Motor neuron (in vitro differentiated cells): Measurements from ENCODE around the gene DLK1. TPM values are rescaled to one million over a fixed set of nuclear protein-coding genes. Genes with fewer than 3 reads are reported as not detected.

Experiments used
- ATAC-seq, 8 experiments: fragments of 200-7000 bp; cut with Tn5 transposase; replicated peaks in 6 of 8; 2 replicates each; pipeline ENCODE4 v1.8.0; 2021; ENCODE audit warnings: mild to moderate bottlenecking in 8 of 8, moderate library complexity in 8 of 8
- H3K27ac ChIP-seq, 2 donors: fragments of 250-450 bp; sonication (Bioruptor Pico); 2 replicates each; pipeline ENCODE4 v1.9.0; 2021; ENCODE audit warnings: antibody characterized with exemption in 2 of 2, mild to moderate bottlenecking in 2 of 2, moderate library complexity in 1 of 2
- H3K4me1 ChIP-seq, 2 donors: fragments of 250-450 bp; sonication (Bioruptor Pico); replicated peaks in 1 of 2; 2 replicates each; pipeline ENCODE4 v1.6.1; 2021; ENCODE audit warnings: antibody characterized with exemption in 2 of 2, mild to moderate bottlenecking in 2 of 2, moderate library complexity in 1 of 2
- H3K4me3 ChIP-seq, 5 donors: fragments of 250-450 bp; sonication (Bioruptor Pico); 2 replicates each; pipeline ENCODE4 v1.9.0; 2021; ENCODE audit warnings: antibody characterized with exemption in 5 of 5, mild to moderate bottlenecking in 5 of 5, moderate library complexity in 4 of 5
- WGBS, 10 experiments: fragments of 450-650 bp; shearing (Covaris generic); methylation state at CpG; one replicate each; pipeline ENCODE4 v1.0.0; 2022; 5-methylcytosine and 5-hydroxymethylcytosine counted together
- in situ Hi-C, 9 experiments: fragments of 400-800 bp; cut with MboI; loops; one replicate each; pipeline ENCODE4 v1.15.0; 2021; ENCODE audit warnings: low sequenced_read_pairs in 9 of 9, low pct_unique_long_range_greater_than_20kb in 2 of 9; ENCODE audit not compliant: unreplicated experiment in 9 of 9
- total RNA-seq, 8 experiments: library from RNA; unstranded; fragments of 300-600 nt; gene quantifications; 2 replicates each; pipeline versions ENCODE4 v1.2.3 to v1.2.4, GENCODE V29; 2022

Gene DLK1
- total RNA-seq, 8 experiments from 2014 or later, result 1.9 to 66.0 (median 8.5) TPM

- no peak overlapping the region for H3K4me3 ChIP-seq
- peaks cover 38 to 59% of the 10 kb centered on the region in 2 donors for H3K4me1 ChIP-seq
- WGBS, 10 experiments, result 41 to 85% (median 69%) methylated on average over 1 to 5 of the region's 14 CpGs; no CpG with 5 or more reads in 4 of the 10 experiments
- peak in 5 of 8 experiments; percentile 14 to 62 (median 40) for ATAC-seq
- in situ Hi-C loops, result no loop called here
- H3K27ac ChIP-seq, result no peak overlapping the region
These were observed 2.8 kb upstream of the DLK1 start for GRCh38 chr14:100723830-100724437.

GRCh38 chr14:100724536-100724935 lies 2.2 kb upstream of the DLK1 start:
- in situ Hi-C loops, result no loop called here
- H3K4me1 ChIP-seq, result peaks cover 42 to 61% of the 10 kb centered on the region in 2 donors
- H3K4me3 ChIP-seq, result no peak overlapping the region
- WGBS, 10 experiments, result 100% methylated on average over 1 of the region's 4 CpGs; no CpG with 5 or more reads in 8 of the 10 experiments
- peak in 2 of 8 experiments; percentile 32 to 53 for ATAC-seq
- H3K27ac ChIP-seq, result no peak overlapping the region

- Histone ChIP-seq H3K4me1 (peaks cover 43 to 61% of the 10 kb centered on the region in 2 donors), H3K27ac (no peak overlapping the region), H3K4me3 (no peak overlapping the region)
- ATAC-seq, result no peak
- in situ Hi-C loops, result no loop called here
- 70 to 100% (median 100%) methylated on average over 1 to 6 of the region's 33 CpGs; no CpG with 5 or more reads in 5 of the 10 experiments for WGBS, 10 experiments
These were observed 905 bp upstream of the DLK1 start for GRCh38 chr14:100725587-100726387.

DNA sequence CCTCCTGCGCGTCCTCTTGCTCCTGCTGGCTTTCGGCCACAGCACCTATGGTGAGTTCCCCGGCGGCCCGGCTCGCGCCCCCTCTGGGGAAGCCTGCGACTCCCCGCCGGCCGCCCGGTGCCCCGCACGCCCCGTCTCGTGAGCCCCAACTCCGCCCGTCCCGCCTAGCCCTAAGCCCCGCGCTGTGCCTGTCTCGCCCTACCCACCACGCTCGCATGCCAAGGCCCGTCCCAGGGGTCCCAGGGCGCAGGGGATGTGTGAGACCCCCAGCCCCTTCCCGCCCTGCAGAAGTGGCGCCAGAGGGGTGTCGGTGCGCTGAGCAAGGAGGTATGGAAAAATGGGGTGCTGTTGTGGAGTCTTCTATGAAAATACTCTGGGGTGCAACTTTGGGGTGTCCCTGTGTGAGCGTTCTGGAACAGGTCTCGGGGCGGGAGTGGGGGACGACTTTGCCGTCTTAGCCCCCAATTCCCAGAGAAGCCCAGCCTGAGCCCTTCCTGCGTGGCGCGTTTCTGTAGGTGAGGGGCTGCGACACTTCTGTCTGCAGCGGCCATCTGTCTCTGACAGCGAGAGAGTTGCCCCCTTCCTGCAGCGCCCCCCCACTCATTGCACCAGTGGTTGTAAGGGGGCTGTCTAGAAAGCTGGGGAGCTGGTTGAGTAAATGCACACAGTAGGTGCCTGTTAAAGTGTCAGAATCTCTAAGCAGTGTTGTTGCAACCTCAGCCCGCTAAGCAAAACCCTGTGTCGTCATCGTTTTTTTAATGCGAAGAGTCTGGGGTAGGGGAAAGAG lies 587 bp downstream of the DLK1 start:
- 20 to 30% (median 22%) methylated on average over 1 to 9 of the region's 47 CpGs; no CpG with 5 or more reads in 3 of the 10 experiments for WGBS, 10 experiments
- Histone ChIP-seq H3K4me1 (peaks cover 50 to 66% of the 10 kb centered on the region in 2 donors), H3K4me3 (peak overlapping the region; percentile 32 to 55 (median 42)), H3K27ac (no peak overlapping the region)
- in situ Hi-C loops, result no loop called here
- ATAC-seq, result peak in 2 of 8 experiments; percentile 17 to 31

- ATAC-seq, result no peak
- in situ Hi-C loops, result no loop called here
- 0 to 57% (median 42%) methylated on average over 1 to 7 of the region's 12 CpGs; no CpG with 5 or more reads in 4 of the 10 experiments for WGBS, 10 experiments
- H3K4me1 ChIP-seq, result peaks cover 50 to 64% of the 10 kb centered on the region in 2 donors
- peak overlapping the region in 3 of 5 donors; percentile 42 to 55 (median 52) for H3K4me3 ChIP-seq
- H3K27ac ChIP-seq, result no peak overlapping the region
These were observed 1.2 kb downstream of the DLK1 start for GRCh38 chr14:100727873-100728240.

- Histone ChIP-seq H3K27ac (no peak overlapping the region), H3K4me3 (no peak overlapping the region), H3K4me1 (peaks cover 42 to 53% of the 10 kb centered on the region in 2 donors)
- ATAC-seq, result no peak
- WGBS, 10 experiments, result 60 to 92% (median 80%) methylated on average over 1 to 9 of the region's 13 CpGs; no CpG with 5 or more reads in 3 of the 10 experiments
- in situ Hi-C loops, result no loop called here
These were observed 2.3 kb downstream of the DLK1 start for GRCh38 chr14:100728962-100729361.

DNA sequence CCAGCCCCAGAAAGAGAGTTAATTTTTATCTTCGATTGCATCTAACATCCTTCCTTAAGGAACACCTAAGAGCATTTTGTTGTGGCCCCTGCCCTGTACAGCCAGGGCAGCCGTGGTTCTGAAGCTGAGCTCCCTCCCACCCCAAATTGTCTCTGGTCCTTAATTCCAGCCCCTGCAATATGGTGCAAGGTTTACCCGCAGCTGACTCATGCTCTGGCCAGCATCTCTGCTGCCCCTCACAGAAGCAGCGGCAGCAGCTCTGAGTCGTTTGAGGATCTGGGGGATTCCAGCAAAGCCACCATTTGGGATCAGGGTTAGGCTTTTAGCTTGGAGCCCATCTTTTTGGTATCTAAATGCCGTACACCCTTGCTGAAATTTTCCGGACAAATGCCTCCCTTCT lies 3.3 kb downstream of the DLK1 start:
- Histone ChIP-seq H3K4me1 (peaks cover 41 to 51% of the 10 kb centered on the region in 2 donors), H3K4me3 (no peak overlapping the region), H3K27ac (no peak overlapping the region)
- in situ Hi-C loops, result no loop called here
- 20 to 100% (median 79%) methylated on average over 1 to 5 of the region's 7 CpGs; no CpG with 5 or more reads in 2 of the 10 experiments for WGBS, 10 experiments
- no peak for ATAC-seq

DNA sequence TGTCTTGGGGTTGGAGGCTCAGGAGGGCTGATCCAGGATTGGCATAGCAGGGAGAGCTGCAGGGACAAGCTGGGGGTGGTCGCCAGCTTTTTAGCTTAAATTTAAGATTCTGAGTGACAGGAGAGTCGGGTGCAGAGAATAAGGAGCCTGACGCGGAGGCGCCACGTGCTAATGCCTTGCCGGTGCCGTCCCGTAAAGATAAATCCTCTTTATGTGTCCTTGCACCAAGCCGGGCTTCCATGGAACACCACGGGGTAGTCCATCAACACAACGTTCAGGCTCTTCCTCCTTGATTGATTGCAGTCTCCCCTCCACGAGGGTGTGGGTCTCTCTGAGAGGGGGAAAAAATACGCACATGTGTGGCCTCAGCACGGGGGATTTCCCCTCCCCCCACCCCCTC lies 3.9 kb downstream of the DLK1 start:
- 24 to 70% (median 40%) methylated on average over 1 to 11 of the region's 15 CpGs; no CpG with 5 or more reads in 5 of the 10 experiments for WGBS, 10 experiments

GRCh38 chr14:100731011-100731670 lies 4.4 kb downstream of the DLK1 start:
- no peak for ATAC-seq
- in situ Hi-C loops, result no loop called here
- H3K4me3 ChIP-seq, result no peak overlapping the region
- WGBS, 10 experiments, result 24 to 100% (median 72%) methylated on average over 1 to 7 of the region's 7 CpGs; no CpG with 5 or more reads in 1 of the 10 experiments
- H3K4me1 ChIP-seq, result peaks cover 41 to 51% of the 10 kb centered on the region in 2 donors
- no peak overlapping the region for H3K27ac ChIP-seq

More for the DNA sequence above, 3.9 kb downstream of the DLK1 start:
- peaks cover 41 to 51% of the 10 kb centered on the region in 2 donors for H3K4me1 ChIP-seq
- H3K4me3 ChIP-seq, result no peak overlapping the region
- in situ Hi-C loops, result no loop called here
- peak in 5 of 8 experiments; percentile 6 to 39 (median 9) for ATAC-seq
- no peak overlapping the region for H3K27ac ChIP-seq

- H3K27ac ChIP-seq, result no peak overlapping the region
- H3K4me1 ChIP-seq, result peaks cover 41 to 45% of the 10 kb centered on the region in 2 donors
- in situ Hi-C loops, result no loop called here
- peak in 4 of 8 experiments; percentile 15 to 61 (median 54) for ATAC-seq
- no peak overlapping the region for H3K4me3 ChIP-seq
- 54 to 94% (median 78%) methylated on average over 1 to 16 of the region's 34 CpGs for WGBS, 10 experiments
These were observed 5.4 kb downstream of the DLK1 start for GRCh38 chr14:100731846-100732765.

GRCh38 chr14:100732766-100733100 lies 6.0 kb downstream of the DLK1 start:
- Histone ChIP-seq H3K27ac (no peak overlapping the region), H3K4me1 (peaks cover 41 to 43% of the 10 kb centered on the region in 2 donors), H3K4me3 (no peak overlapping the region)
- in situ Hi-C loops, result no loop called here
- no peak for ATAC-seq
- WGBS, 10 experiments, result 40 to 93% (median 79%) methylated on average over 1 to 6 of the region's 7 CpGs; no CpG with 5 or more reads in 4 of the 10 experiments
